ENCODE measurements around the gene TEAD2.
"Not testable (repeated sequence)": the region's sequence is repeated elsewhere in the genome, so short reads cannot be mapped to it uniquely, and the experiment has no call there.

The TEAD2 gene

DNA sequence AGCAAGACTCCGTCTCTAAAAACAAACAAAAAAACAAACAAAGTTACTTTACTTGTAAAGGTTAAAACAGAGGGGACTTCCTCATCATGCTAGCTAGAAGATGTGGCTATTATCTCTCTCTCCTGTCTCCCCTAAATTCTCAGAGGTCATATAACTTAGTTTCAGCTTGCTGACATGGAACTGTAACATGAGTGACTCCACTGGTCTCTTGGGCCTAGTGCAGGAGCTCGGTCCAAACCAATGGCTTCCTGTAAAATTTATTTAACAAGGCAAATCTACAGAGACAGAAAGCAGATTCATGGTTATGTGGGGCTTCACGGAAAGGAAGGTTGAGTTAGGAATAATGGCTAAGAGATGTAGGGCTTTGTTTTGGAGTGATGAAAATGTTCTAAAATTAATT is 16.3 kb upstream of the TEAD2 start (continued):
- TF ChIP-seq, protein P1, sequence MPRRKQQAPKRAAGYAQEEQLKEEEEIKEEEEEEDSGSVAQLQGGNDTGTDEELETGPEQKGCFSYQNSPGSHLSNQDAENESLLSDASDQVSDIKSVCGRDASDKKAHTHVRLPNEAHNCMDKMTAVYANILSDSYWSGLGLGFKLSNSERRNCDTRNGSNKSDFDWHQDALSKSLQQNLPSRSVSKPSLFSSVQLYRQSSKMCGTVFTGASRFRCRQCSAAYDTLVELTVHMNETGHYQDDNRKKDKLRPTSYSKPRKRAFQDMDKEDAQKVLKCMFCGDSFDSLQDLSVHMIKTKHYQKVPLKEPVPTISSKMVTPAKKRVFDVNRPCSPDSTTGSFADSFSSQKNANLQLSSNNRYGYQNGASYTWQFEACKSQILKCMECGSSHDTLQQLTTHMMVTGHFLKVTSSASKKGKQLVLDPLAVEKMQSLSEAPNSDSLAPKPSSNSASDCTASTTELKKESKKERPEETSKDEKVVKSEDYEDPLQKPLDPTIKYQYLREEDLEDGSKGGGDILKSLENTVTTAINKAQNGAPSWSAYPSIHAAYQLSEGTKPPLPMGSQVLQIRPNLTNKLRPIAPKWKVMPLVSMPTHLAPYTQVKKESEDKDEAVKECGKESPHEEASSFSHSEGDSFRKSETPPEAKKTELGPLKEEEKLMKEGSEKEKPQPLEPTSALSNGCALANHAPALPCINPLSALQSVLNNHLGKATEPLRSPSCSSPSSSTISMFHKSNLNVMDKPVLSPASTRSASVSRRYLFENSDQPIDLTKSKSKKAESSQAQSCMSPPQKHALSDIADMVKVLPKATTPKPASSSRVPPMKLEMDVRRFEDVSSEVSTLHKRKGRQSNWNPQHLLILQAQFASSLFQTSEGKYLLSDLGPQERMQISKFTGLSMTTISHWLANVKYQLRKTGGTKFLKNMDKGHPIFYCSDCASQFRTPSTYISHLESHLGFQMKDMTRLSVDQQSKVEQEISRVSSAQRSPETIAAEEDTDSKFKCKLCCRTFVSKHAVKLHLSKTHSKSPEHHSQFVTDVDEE (CRISPR knock-in tag; IDR thresholded peaks at IDR 0.05), result no peak
- no peak for TF ChIP-seq CSDC2 (CRISPR knock-in tag; IDR thresholded peaks at IDR 0.05)

DNA sequence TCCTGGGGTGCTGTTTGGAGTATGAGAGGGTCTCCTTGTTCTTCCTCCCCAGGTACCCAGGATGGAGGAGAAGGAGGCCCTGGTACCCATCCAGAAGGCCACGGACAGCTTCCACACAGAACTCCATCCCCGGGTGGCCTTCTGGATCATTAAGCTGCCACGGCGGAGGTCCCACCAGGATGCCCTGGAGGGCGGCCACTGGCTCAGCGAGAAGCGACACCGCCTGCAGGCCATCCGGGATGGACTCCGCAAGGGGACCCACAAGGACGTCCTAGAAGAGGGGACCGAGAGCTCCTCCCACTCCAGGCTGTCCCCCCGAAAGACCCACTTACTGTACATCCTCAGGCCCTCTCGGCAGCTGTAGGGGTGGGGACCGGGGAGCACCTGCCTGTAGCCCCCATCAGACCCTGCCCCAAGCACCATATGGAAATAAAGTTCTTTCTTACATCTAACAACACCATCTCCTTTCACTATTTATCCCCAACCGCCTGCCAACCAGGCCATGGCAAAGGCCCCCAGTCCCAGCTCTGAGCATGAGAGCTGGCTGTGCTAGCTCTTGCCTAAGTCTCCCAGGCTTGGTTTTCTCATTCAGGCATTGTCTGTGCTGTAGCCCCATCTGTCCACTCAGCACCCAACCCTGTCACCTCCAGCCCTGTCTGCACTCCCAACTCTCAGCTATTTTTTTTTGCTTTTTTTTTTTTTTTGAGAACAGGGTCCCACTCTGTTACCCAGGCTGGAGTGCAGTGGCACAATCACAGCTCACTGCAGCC is 12.6 kb upstream of the TEAD2 start:
- TF ChIP-seq ISL1 (CRISPR knock-in tag; IDR thresholded peaks at IDR 0.05) (no peak), ZFP3 (CRISPR knock-in tag; IDR thresholded peaks at IDR 0.05) (no peak), BACH2 (CRISPR knock-in tag; IDR thresholded peaks at IDR 0.05; ENCODE audit: borderline replicate concordance) (no peak)
- ATAC-seq, result no peak

DNA sequence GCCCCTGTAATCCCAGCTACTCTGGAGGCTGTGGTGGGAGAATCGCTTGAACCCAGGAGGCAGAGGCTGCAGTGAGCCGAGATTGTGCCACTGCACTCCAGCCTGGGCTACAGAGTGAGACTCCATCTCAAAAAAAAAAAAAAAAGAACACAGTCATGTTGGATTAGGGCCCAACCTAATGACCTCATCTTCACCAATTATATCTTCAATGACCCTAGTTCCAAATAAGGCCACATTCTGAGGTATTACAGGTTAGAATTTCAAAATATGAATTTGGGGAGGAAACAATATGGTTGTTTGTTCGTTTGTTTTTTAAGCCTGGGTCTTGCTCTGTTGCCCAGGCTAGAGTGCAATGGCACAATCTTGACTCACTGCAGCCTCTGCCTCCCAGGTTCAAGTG is 11.0 kb upstream of the TEAD2 start:
- not testable (repeated sequence) for ATAC-seq

DNA sequence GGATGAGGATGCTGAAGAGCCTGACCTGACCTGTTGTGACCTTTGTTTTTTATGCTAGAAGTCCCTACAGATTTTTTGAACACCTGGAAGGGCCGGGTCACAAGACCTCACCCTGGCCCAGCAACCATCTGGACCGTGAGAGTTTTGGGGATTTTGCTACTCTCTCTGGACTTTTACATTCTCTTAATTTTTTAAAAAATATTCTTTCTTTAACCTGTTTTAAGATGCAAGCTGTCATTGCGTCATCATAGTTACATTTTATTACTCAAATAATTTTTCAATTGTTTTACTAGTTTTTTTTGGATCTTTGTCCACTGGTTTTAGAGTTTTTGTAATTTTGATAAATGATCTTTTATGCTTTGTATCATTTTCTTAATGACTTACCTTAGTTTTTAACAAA is 9.0 kb upstream of the TEAD2 start:
- ATAC-seq, result no peak
- TF ChIP-seq, protein P2, sequence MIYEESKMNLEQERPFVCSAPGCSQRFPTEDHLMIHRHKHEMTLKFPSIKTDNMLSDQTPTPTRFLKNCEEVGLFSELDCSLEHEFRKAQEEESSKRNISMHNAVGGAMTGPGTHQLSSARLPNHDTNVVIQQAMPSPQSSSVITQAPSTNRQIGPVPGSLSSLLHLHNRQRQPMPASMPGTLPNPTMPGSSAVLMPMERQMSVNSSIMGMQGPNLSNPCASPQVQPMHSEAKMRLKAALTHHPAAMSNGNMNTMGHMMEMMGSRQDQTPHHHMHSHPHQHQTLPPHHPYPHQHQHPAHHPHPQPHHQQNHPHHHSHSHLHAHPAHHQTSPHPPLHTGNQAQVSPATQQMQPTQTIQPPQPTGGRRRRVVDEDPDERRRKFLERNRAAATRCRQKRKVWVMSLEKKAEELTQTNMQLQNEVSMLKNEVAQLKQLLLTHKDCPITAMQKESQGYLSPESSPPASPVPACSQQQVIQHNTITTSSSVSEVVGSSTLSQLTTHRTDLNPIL (CRISPR knock-in tag; IDR thresholded peaks at IDR 0.05; ENCODE audit: low read depth), result no peak

DNA sequence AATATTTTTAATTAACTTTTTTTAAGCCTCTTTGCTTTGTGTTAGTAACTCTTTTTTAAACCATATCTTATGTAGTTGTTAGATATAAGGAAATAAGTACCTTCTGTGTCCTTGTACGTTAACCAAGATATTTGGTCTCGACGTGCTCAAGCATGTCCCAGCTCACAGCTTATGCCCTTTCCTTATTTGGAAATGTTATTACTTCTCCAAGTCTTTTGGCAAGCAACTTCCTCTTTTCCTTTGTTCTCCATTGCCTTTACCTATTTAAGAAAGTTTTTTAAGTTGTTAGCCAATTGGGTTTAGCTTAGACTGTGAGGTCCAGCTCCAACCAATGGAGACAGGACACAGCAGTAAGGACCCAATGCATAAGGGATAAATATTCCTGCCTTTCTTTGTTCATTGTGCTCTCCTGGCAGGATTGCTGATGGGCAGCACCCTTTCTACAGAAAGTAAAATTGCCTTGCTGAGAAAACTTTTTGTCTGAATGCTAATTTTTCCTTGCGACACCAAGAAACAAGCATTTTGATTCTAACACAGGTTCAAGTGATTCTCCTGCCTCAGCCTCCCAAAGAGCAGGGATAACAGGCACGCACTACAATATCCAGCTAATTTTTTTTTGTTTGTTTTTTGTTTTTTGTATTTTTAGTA is 6.6 kb upstream of the TEAD2 start:
- ATAC-seq, result no peak
- TF ChIP-seq ZNF70 (CRISPR knock-in tag; IDR thresholded peaks at IDR 0.05) (no peak), SNAI2 (CRISPR knock-in tag; IDR thresholded peaks at IDR 0.05) (no peak), OSR1 (CRISPR knock-in tag; IDR thresholded peaks at IDR 0.05) (no peak), ISL1 (CRISPR knock-in tag; IDR thresholded peaks at IDR 0.05) (no peak), ESRRG (CRISPR knock-in tag; IDR thresholded peaks at IDR 0.05) (no peak), ZC3H10 (CRISPR knock-in tag; IDR thresholded peaks at IDR 0.05) (no peak), GLIS3 (CRISPR knock-in tag; IDR thresholded peaks at IDR 0.05) (no peak), RARB (CRISPR knock-in tag; IDR thresholded peaks at IDR 0.05) (no peak), BACH2 (CRISPR knock-in tag; IDR thresholded peaks at IDR 0.05; ENCODE audit: borderline replicate concordance) (no peak), ZFP3 (CRISPR knock-in tag; IDR thresholded peaks at IDR 0.05) (no peak), CSDC2 (CRISPR knock-in tag; IDR thresholded peaks at IDR 0.05) (no peak), ZNF8 (CRISPR knock-in tag; IDR thresholded peaks at IDR 0.05) (no peak), ZFP30 (CRISPR knock-in tag; IDR thresholded peaks at IDR 0.05) (no peak), TCF4 (CRISPR knock-in tag; IDR thresholded peaks at IDR 0.05; ENCODE audit: borderline replicate concordance) (no peak), ZNF565 (CRISPR knock-in tag; conservative IDR thresholded peaks at IDR 0.05; ENCODE audit: low read depth) (no peak), TOX (CRISPR knock-in tag; IDR thresholded peaks at IDR 0.05; ENCODE audit: borderline replicate concordance) (no peak), PPARA (CRISPR knock-in tag; IDR thresholded peaks at IDR 0.05; ENCODE audit: borderline replicate concordance) (no peak)
- TF ChIP-seq, protein P3, sequence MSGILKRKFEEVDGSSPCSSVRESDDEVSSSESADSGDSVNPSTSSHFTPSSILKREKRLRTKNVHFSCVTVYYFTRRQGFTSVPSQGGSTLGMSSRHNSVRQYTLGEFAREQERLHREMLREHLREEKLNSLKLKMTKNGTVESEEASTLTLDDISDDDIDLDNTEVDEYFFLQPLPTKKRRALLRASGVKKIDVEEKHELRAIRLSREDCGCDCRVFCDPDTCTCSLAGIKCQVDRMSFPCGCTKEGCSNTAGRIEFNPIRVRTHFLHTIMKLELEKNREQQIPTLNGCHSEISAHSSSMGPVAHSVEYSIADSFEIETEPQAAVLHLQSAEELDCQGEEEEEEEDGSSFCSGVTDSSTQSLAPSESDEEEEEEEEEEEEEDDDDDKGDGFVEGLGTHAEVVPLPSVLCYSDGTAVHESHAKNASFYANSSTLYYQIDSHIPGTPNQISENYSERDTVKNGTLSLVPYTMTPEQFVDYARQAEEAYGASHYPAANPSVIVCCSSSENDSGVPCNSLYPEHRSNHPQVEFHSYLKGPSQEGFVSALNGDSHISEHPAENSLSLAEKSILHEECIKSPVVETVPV (CRISPR knock-in tag; IDR thresholded peaks at IDR 0.05), result no peak
- TF ChIP-seq, protein P4, sequence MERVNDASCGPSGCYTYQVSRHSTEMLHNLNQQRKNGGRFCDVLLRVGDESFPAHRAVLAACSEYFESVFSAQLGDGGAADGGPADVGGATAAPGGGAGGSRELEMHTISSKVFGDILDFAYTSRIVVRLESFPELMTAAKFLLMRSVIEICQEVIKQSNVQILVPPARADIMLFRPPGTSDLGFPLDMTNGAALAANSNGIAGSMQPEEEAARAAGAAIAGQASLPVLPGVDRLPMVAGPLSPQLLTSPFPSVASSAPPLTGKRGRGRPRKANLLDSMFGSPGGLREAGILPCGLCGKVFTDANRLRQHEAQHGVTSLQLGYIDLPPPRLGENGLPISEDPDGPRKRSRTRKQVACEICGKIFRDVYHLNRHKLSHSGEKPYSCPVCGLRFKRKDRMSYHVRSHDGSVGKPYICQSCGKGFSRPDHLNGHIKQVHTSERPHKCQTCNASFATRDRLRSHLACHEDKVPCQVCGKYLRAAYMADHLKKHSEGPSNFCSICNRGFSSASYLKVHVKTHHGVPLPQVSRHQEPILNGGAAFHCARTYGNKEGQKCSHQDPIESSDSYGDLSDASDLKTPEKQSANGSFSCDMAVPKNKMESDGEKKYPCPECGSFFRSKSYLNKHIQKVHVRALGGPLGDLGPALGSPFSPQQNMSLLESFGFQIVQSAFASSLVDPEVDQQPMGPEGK (CRISPR knock-in tag; IDR thresholded peaks at IDR 0.05; ENCODE audit: borderline replicate concordance), result no peak
- TF ChIP-seq, protein P1 (CRISPR knock-in tag; IDR thresholded peaks at IDR 0.05), result no peak
